Activated naive CD4-positive, alpha-beta T cell treated with Interleukin-2 at 50 U/mL for 16 hours (primary cell): ENCODE results near the gene AMPD1.
A peak's percentile ranks its signal among the peaks of the same experiment; 100 is the strongest.

Source experiments
- DNase-seq: peaks from one replicate; pipeline ENCODE4 v3.0.0-alpha.2; 2020

The AMPD1 gene

GRCh38 chr1:114694540-114695310, 621 bp downstream of the AMPD1 start:
- no peak for DNase-seq

- DNase-seq = no peak
Observed at GRCh38 chr1:114692947-114693346, 2.4 kb downstream of the AMPD1 start.

GRCh38 chr1:114691061-114691460, 4.3 kb downstream of the AMPD1 start:
- no peak for DNase-seq

GRCh38 chr1:114690148-114690547, 5.2 kb downstream of the AMPD1 start:
- DNase-seq = no peak

GRCh38 chr1:114688526-114688925, 6.8 kb downstream of the AMPD1 start:
- no peak for DNase-seq

- DNase-seq = no peak
Observed at GRCh38 chr1:114685851-114686250, 9.5 kb downstream of the AMPD1 start.

GRCh38 chr1:114677691-114678090, 17.7 kb downstream of the AMPD1 start:
- DNase-seq = no peak

- no peak for DNase-seq
Observed at GRCh38 chr1:114676115-114676514, 19.2 kb downstream of the AMPD1 start.

GRCh38 chr1:114671939-114672275, 23.4 kb downstream of the AMPD1 start:
- no peak for DNase-seq

- no peak for DNase-seq
Observed at GRCh38 chr1:114671011-114671938, 24.1 kb downstream of the AMPD1 start.

- peak; percentile 88 for DNase-seq
Observed at GRCh38 chr1:114670083-114671010, 25.0 kb downstream of the AMPD1 start.

- no peak for DNase-seq
Observed at GRCh38 chr1:114669562-114670082, 25.7 kb downstream of the AMPD1 start, which contains the start of gene DENND2C. Gene DENND2C (minus strand): TSS chr1:114670049. CDS start chr1:114625984, 44,065 bp downstream.

GRCh38 chr1:114668784-114669561, 26.4 kb downstream of the AMPD1 start:
- no peak for DNase-seq

GRCh38 chr1:114668373-114668772, 27.0 kb downstream of the AMPD1 start:
- DNase-seq = no peak

GRCh38 chr1:114666954-114667353, 28.4 kb downstream of the AMPD1 start:
- DNase-seq = no peak

GRCh38 chr1:114660238-114660637, 35.1 kb downstream of the AMPD1 start:
- DNase-seq = no peak

GRCh38 chr1:114651893-114652292, 43.5 kb downstream of the AMPD1 start:
- no peak for DNase-seq

- DNase-seq = no peak
Observed at GRCh38 chr1:114648503-114648902, 46.8 kb downstream of the AMPD1 start.

GRCh38 chr1:114641377-114641776, 54.0 kb downstream of the AMPD1 start:
- no peak for DNase-seq

GRCh38 chr1:114638910-114639309, 56.4 kb downstream of the AMPD1 start:
- no peak for DNase-seq

- no peak for DNase-seq
Observed at GRCh38 chr1:114632427-114632826, 62.9 kb downstream of the AMPD1 start.

GRCh38 chr1:114627107-114627506, 68.2 kb downstream of the AMPD1 start:
- DNase-seq = no peak
